Activated CD4-positive, alpha-beta T cell treated with anti-CD3 and anti-CD28 coated beads, Interleukin-2, amount 50 U/mL, for 48 hours (primary cell): ENCODE measurements around the gene PAQR3.
"Not testable (repeated sequence)": the region's sequence is repeated elsewhere in the genome, so short reads cannot be mapped to it uniquely, and the experiment has no call there.

Experiments
- DNase-seq, 2 experiments: peaks; one replicate each; pipeline ENCODE4 v3.0.0-alpha.2; 2020

PAQR3 gene

GRCh38 chr4:78923464-78924312 lies 15.6 kb downstream of the PAQR3 start:
- no peak for DNase-seq

GRCh38 chr4:78922207-78922606 lies 17.0 kb downstream of the PAQR3 start:
- DNase-seq, result no peak

GRCh38 chr4:78910612-78911011 lies 28.6 kb downstream of the PAQR3 start:
- DNase-seq, result no peak

GRCh38 chr4:78908974-78909373 lies 30.3 kb downstream of the PAQR3 start:
- not testable (repeated sequence) for DNase-seq

- DNase-seq, result no peak
These were observed 31.6 kb downstream of the PAQR3 start for GRCh38 chr4:78907638-78908037.

GRCh38 chr4:78904143-78904542 lies 35.1 kb downstream of the PAQR3 start:
- no peak for DNase-seq

GRCh38 chr4:78902298-78902697 lies 36.9 kb downstream of the PAQR3 start:
- DNase-seq, result no peak

GRCh38 chr4:78901882-78902281 lies 37.4 kb downstream of the PAQR3 start:
- no peak for DNase-seq

- DNase-seq, result no peak
These were observed 39.9 kb downstream of the PAQR3 start for GRCh38 chr4:78899302-78899701.

- DNase-seq, result no peak
These were observed 49.3 kb downstream of the PAQR3 start for GRCh38 chr4:78889955-78890354.

- DNase-seq, result no peak
These were observed 53.6 kb downstream of the PAQR3 start for GRCh38 chr4:78885598-78885997.

GRCh38 chr4:78880874-78881492 lies 58.3 kb downstream of the PAQR3 start:
- DNase-seq, result no peak

- no peak for DNase-seq
These were observed 61.2 kb downstream of the PAQR3 start for GRCh38 chr4:78878031-78878430.

GRCh38 chr4:78876568-78877320 lies 62.5 kb downstream of the PAQR3 start:
- DNase-seq, result no peak

GRCh38 chr4:78870056-78870455 lies 69.2 kb downstream of the PAQR3 start:
- DNase-seq, result no peak

GRCh38 chr4:78868712-78869111 lies 70.5 kb downstream of the PAQR3 start:
- not testable (repeated sequence) for DNase-seq

GRCh38 chr4:78865451-78865850 lies 73.8 kb downstream of the PAQR3 start:
- no peak for DNase-seq

- no peak for DNase-seq
These were observed 74.7 kb downstream of the PAQR3 start for GRCh38 chr4:78864405-78865024.

- DNase-seq, result no peak
These were observed 75.2 kb downstream of the PAQR3 start for GRCh38 chr4:78863991-78864390.

GRCh38 chr4:78863254-78863869 lies 75.9 kb downstream of the PAQR3 start:
- DNase-seq, result no peak

- DNase-seq, result no peak
These were observed 76.9 kb downstream of the PAQR3 start for GRCh38 chr4:78862314-78862737.
